ENCODE results near the gene ANKHD1. TPM values are rescaled to one million over a fixed set of nuclear protein-coding genes. Genes with fewer than 3 reads are reported as not detected.

ANKHD1 gene
- total RNA-seq, 4 donors from 2014 or later = 106 to 200 (median 161) TPM

GRCh38 chr5:140548791-140549190, 147.2 kb downstream of the ANKHD1 start:
- TF ChIP-seq CTCF (IDR thresholded peaks at IDR 0.05) (no peak), POLR2A (IDR thresholded peaks at IDR 0.05) (no peak)
- intact Hi-C loops (cut with DNase I; ENCODE audit: low total_unique reads) = no loop called here
- Histone ChIP-seq H3K27me3 (no peaks in the 10 kb centered on the region), H3K4me3 (no peak overlapping the region), H3K36me3 (no peaks in the 10 kb centered on the region), H3K4me1 (peaks cover 10 to 14% of the 10 kb centered on the region in 2 donors), H3K27ac (peak overlapping the region; percentile 92 to 93), H3K9me3 (no peaks in the 10 kb centered on the region)
- DNase-seq = no peak

GRCh38 chr5:140549237-140550144, 147.9 kb downstream of the ANKHD1 start:
- peak in 1 of 2 donors; percentile 49 for DNase-seq
- Histone ChIP-seq H3K27ac (peak overlapping the region; percentile 92 to 93), H3K4me3 (no peak overlapping the region), H3K36me3 (no peaks in the 10 kb centered on the region), H3K4me1 (peaks cover 10 to 14% of the 10 kb centered on the region in 2 donors), H3K27me3 (no peaks in the 10 kb centered on the region), H3K9me3 (no peaks in the 10 kb centered on the region)
- TF ChIP-seq CTCF (IDR thresholded peaks at IDR 0.05) (no peak), POLR2A (IDR thresholded peaks at IDR 0.05) (no peak)
- intact Hi-C loops (cut with DNase I; ENCODE audit: low total_unique reads) = no loop called here

GRCh38 chr5:140550147-140551079, 148.8 kb downstream of the ANKHD1 start:
- no peak for DNase-seq
- Histone ChIP-seq H3K4me1 (peaks cover 14 to 19% of the 10 kb centered on the region in 2 donors), H3K27me3 (no peaks in the 10 kb centered on the region), H3K4me3 (no peak overlapping the region), H3K9me3 (no peaks in the 10 kb centered on the region), H3K36me3 (no peaks in the 10 kb centered on the region), H3K27ac (peak overlapping the region; percentile 92 to 93)
- intact Hi-C loops (cut with DNase I; ENCODE audit: low total_unique reads) = no loop called here
- TF ChIP-seq POLR2A (IDR thresholded peaks at IDR 0.05) (no peak), CTCF (IDR thresholded peaks at IDR 0.05) (no peak)

- Histone ChIP-seq H3K4me3 (no peak overlapping the region), H3K27ac (no peak overlapping the region), H3K9me3 (no peaks in the 10 kb centered on the region), H3K36me3 (no peaks in the 10 kb centered on the region), H3K27me3 (no peaks in the 10 kb centered on the region), H3K4me1 (peaks cover 11 to 27% of the 10 kb centered on the region in 2 donors)
- intact Hi-C loops (cut with DNase I; ENCODE audit: low total_unique reads) = no loop called here
- TF ChIP-seq POLR2A (IDR thresholded peaks at IDR 0.05) (no peak), CTCF (IDR thresholded peaks at IDR 0.05) (no peak)
- no peak for DNase-seq
These were observed 150.2 kb downstream of the ANKHD1 start for GRCh38 chr5:140551872-140552271.

All from uterus (tissue), 4 donors.